HG03139 (cell line): Measurements from ENCODE around the gene LDLRAD3.

Experiments
- ATAC-seq: cut with Tn5 transposase; IDR thresholded peaks from one replicate; pipeline ENCODE4 v1.9.1; 2021; ENCODE audit not compliant: unreplicated experiment

LDLRAD3 gene

DNA sequence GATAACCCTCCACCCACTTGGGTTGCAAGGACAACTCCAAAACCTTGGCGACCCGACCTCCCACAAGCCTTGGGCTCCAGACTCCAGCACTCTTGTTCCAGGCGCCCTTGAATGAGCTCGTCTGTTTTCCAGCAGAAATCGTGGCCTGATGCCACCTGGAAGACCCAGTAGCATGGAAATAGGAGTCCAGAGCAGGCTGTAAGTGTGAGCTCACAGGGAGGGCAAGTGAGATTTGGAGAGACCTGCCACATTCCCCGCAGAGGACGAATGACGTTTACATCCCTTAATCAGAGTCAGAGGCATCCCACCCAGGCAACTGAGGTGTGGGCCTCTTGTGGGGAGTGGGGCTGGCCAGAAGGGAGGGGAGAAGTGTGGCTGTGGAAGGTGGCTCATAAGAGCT, 71.9 kb downstream of the LDLRAD3 start:
- no peak for ATAC-seq

GRCh38 chr11:36016263-36016662, 72.4 kb downstream of the LDLRAD3 start:
- no peak for ATAC-seq

DNA sequence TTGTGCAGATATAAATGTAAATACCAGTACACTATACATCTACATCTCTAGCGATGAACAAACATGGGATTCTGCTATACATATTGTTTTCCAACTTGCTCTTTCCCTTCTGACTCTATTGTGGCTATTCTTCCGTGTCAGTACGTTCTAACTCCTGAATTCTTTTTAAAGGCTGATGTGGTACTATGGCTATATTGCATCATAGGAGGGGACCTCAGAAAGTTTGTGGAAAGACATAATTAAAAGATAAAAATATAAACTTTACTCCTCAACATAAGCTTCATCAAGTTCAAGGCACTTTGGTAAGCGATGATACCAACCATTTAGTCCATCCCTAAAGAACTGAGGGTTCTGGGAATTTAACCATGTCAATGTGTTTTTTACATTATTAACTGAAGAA, 72.8 kb downstream of the LDLRAD3 start:
- ATAC-seq: no peak

GRCh38 chr11:36019005-36019596, 75.2 kb downstream of the LDLRAD3 start:
- no peak for ATAC-seq

DNA sequence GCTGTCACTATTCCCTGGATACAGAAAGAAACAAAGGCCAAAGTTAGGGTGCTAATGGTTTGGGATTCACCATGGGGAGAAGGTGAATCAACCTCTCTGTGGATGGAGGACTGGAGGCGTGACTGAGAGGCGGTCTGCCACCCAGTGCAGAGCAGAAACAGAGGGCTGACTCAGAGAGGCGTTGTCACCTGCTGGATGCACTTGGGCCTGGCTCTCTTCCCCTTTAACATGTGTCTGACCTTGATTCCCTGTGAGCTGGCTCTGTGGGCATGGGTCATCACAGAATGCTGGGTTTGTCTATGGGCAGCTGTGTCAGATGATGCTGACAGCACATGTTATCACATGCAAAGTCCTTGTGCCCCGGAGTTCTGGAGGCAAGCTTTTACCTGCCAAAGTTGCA, 75.9 kb downstream of the LDLRAD3 start:
- ATAC-seq: no peak

- ATAC-seq: no peak
Measured at GRCh38 chr11:36022882-36023281, 79.0 kb downstream of the LDLRAD3 start.

DNA sequence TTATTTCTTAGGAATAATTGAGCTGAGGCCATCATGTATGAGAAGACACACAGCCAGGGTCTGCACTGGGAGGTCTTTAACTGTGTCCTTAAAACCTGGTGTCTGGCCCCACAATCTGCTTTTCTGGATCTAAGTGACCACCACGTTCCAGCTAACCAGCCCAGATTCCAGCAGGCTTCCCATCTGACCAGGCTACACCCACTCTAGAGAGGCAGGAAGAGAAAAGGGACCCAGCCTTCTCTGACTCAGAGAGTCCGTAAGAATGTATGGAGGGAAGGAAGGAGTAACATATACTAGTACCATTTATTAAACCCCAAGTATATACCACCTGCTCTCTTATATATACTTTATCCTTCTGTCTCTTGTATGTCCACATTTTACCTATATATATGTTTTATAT, 80.1 kb downstream of the LDLRAD3 start:
- ATAC-seq: no peak

- ATAC-seq: no peak
Measured at GRCh38 chr11:36024716-36025115, 80.9 kb downstream of the LDLRAD3 start.

DNA sequence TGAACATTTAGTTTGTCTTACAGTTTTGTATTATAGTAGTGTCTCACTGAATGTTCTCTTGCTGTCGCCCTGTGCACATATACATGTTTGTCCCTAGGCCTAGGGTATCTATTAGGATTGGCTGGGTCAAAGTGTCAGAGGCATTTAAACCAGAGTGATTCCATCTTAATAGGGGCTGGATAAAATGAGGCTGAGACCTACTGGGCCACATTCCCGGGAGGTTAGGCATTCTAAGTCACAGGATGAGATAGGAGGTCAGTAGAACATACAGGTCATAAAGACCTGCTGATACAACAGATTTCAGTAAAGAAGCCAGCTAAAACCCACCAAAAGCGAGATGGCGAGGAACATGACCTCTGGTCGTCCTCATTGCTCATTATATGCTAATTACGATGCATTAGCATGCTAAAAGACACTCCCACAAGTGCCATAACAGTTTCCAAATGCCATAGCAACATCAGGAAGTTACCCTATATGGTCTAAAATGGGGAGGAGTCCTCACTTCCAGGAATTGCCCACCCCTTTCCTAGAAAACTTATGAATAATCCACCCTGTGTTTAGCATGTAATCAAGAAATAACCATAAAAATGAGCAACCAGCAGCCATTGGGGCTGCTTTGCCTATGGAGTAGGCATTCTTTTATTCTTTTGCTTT, 82.6 kb downstream of the LDLRAD3 start:
- no peak for ATAC-seq

DNA sequence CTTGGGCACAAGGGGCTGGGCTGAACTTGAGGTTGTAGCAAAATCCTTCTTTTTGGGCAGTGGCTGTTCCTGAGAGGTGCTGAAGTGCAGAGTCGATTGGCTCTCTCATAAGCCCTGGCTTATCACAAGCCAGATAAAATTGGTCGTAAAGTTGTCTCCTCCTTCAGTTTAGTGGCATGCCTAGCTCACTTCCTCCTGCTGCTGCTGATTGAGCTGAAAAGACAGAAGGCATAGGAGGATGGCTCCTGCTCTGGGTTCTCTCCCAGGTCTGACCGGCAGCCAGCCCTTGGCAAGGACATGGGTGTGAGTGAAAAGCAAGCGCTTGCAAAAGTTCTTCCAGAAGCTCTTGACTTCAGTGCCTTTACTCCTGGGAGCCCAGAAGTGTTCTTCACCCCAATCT, 83.9 kb downstream of the LDLRAD3 start:
- ATAC-seq: no peak

- no peak for ATAC-seq
Measured at GRCh38 chr11:36029616-36030015, 85.8 kb downstream of the LDLRAD3 start.

- ATAC-seq: no peak
Measured at GRCh38 chr11:36030731-36031281, 86.9 kb downstream of the LDLRAD3 start.

DNA sequence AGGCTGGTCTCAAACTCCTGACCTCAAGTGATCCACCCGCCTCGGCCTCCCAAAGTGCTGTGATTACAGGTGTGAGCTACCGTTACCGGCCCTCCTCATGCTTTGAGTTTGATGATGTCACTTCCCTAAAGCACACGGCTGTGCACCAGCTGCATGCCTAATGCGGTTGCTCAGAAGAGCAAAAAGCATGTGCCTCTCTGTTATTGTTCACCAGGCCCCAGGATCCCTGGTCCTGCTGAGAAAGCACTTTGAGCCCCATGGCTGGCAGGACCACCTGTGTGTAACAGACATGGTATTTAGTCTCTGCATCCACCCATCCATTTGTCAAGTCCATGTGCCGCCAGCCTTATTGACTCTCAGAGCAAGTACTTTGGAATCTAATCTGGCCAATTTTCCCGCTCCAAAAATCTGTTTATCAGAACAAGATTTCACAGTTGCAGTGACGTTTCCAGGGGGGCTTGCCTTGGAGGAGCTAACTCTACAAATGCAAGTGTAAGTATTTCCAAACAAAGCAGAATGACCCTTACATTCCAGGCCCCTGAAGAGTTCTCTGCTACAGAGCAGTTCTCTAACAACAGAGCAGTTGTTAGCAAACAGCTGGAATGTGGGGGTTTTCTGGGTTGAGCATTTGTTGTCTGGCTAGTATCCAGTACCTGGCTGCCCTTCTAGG, 89.4 kb downstream of the LDLRAD3 start:
- ATAC-seq: no peak

DNA sequence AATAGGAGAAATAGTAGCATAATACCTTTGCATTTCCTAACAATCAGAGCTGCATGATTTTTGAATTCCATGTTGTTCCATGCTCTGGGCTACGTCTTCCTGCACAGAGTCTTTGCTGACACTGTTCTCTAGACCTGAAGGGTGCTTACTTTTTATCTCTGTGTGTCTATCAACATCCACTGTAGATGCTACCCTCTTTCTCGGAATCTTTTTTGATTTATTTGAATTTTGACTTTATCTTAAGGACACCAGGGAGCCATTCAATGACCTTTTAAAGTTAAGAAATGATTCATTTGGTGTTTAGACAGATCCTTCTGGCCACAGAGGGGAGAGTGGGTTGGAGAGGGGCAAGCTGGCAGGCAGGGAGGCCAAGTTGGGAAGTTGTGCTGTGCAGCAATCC, 90.1 kb downstream of the LDLRAD3 start:
- ATAC-seq: no peak

GRCh38 chr11:36034551-36035331, 90.9 kb downstream of the LDLRAD3 start:
- no peak for ATAC-seq

GRCh38 chr11:36035454-36035853, 91.6 kb downstream of the LDLRAD3 start:
- no peak for ATAC-seq

- no peak for ATAC-seq
Measured at GRCh38 chr11:36035999-36036398, 92.1 kb downstream of the LDLRAD3 start.

- no peak for ATAC-seq
Measured at GRCh38 chr11:36037031-36037430, 93.2 kb downstream of the LDLRAD3 start.

GRCh38 chr11:36038541-36038940, 94.7 kb downstream of the LDLRAD3 start:
- ATAC-seq: no peak

DNA sequence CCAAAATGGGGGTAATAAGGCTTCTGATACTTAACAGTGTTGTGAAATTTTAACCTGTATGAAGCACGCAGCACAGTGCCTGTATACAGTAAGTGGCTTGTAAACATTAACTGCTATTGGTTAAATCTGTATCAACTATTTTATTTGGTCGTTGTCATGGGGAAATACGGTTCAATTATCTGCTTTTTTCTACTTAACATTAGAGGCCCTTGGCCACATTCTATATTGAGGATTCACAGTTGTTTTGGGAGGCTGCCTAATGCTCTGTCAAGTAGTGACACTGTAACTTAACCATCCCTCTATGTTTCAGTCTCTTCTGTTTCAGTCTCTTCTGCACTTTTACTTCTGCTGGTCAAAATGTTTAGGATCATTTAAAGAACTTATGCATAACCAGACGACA, 95.6 kb downstream of the LDLRAD3 start:
- no peak for ATAC-seq

GRCh38 chr11:36041988-36042611, 98.2 kb downstream of the LDLRAD3 start:
- no peak for ATAC-seq
